NCI-H1105 (cell line): ENCODE results near the gene CENPVL1.
"Not testable (repeated sequence)": the region's sequence is repeated elsewhere in the genome, so short reads cannot be mapped to it uniquely, and the experiment has no call there.

Experiments used
- DNase-seq: peaks from one replicate; lab custom pipeline; 2025; lab: John Stamatoyannopoulos, UW

Gene CENPVL1

DNA sequence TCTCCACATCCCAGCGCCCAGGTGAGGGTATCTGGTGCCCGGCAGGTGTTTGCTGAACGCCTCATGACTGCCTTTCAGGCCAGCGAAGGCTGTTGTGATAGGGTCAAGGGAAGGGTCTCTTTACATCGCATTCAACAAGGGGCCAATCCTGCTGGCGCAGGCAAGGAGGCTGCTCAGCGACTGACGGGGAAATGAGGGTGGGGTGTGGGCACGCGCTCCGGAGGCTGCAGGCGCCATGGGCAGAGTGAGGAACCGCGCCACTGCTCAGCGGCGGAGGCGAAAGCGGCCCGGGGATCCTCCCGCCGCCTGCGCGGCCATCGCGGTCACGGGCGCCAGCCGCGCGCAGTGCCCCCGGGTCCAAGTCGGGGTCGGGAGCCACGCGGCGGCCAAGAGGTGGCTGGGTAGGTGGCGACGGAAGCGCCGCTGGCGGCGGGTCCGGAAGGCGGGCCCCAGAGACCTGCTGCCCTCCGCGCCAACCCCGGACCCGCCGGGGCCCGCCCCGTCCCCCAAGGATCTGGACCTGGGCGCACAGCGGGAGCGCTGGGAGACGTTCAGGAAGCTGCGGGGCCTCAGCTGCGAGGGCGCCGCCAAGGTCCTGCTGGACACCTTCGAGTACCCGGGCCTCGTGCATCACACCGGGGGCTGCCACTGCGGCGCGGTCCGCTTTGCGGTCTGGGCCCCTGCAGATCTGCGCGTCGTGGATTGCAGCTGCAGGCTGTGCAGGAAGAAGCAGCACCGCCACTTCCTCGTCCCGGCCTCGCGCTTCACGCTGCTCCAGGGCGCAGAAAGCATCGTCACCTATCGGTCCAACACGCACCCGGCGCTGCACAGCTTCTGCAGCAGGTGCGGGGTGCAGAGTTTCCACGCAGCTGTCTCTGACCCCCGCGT, at the start of gene CENPVL1:
Gene CENPVL1 (plus strand): TSS at position 236 of the 888 bp plus-strand sequence. CDS start 0 bp downstream, at position 236.
- not testable (repeated sequence) for DNase-seq

DNA sequence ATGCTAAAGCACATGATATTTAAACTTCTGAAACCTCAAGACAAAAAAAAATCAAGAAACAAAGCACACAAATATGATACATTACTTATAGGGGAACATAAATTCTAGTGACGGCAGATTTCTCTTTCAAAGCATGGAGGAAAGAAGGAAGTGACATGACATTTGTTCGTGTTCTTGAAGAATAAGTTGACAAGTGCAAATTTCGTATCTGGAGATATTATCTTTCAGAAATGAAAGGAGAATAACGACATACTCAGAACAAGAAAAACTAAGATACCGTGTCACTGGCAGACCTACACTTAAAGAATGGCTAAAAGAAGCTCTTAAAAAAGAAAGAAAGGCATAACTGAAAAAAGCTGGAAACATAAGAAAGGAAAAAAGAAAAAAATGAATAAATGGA, 44.3 kb upstream of the CENPVL1 start:
- no peak for DNase-seq

GRCh38 chrX:51679689-51680433, 30.5 kb upstream of the CENPVL1 start:
- not testable (repeated sequence) for DNase-seq

GRCh38 chrX:51681808-51682719, 28.2 kb upstream of the CENPVL1 start:
- not testable (repeated sequence) for DNase-seq

GRCh38 chrX:51682720-51683062, 27.6 kb upstream of the CENPVL1 start, which contains the start of gene CENPVL2:
Gene CENPVL2, minus strand, starts transcription at chrX:51682831. Its CDS starts 0 bp downstream, at chrX:51682831.
- DNase-seq, result not testable (repeated sequence)

GRCh38 chrX:51694254-51694653, 16.1 kb upstream of the CENPVL1 start:
- DNase-seq, result no peak

DNA sequence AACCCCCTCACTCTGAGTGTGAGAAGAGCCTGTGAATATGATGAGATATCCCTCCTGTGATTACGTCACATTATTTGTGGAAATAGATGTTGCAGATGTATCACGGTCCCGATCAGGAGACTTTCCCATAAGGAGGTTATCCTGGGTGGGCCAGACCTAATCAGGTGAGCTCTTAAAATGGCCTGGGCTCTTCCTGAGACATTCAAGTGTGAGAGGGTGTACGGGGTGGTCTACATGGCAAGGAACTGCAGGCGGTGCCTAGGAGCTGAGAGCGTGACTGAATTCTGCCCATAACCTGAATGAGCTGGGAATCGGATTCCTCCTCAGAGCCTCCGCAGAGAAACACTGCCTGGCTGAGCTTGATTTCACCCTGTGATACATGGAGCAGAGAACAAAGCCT, 12.9 kb upstream of the CENPVL1 start:
- DNase-seq, result no peak

- not testable (repeated sequence) for DNase-seq
These were observed 2.8 kb downstream of the CENPVL1 start for GRCh38 chrX:51712943-51713647.

DNA sequence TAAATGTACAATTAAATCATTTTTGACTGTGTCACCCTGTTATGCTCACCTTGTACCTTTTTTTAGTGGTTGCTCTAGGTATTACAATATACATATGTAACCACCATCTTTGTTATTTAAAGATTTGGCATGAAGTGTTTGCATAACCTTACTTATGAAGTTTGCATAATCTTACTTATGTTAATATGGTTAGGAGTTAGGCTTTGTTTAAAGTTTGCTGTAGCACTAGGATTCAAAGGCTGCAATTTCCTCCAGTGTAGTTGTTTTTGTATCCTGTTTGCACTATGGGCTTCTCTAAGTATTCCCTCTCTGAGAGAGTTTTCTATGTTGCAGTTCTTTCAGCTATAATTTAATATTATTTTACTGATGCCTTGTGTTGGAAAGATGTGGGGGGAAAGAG, 17.9 kb downstream of the CENPVL1 start:
- DNase-seq, result no peak

DNA sequence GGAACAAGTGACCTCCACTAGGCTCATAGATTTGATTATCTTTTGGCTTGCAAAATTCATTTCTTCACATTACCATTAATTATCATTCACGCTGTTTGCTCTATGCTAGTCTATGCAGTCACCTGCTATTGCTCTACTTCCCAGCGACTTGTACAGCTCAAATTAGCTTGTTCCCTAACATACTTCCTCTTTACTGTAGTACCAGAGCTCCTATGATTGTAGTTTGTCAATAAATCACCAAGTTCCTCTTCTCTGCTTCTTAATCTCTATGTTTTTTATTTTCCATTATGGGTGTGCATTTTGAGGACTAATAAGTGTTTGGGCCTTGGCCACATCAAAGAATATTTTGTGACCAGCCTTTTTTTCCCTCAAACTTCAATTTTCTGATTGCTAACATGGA, 26.8 kb downstream of the CENPVL1 start:
- no peak for DNase-seq

DNA sequence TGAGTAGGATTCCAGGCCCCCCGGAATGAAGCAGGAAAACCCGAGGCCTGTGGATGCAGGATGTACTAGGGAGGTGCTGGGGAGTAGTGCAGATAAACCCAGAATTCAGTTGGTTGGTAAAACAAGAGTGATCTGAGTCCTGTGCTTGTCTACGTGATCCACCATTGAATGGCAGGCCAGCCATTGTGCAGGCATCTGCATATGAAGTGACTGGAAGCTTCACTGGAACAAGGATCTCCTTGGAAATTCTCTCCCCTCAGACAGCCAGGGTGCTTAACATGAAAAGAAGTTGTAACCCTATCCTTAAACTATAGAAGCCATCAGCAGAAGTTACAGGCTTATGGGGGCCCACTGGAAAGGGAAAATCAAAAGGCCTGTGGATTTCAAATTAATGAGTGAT, 32.3 kb downstream of the CENPVL1 start:
- DNase-seq, result no peak

DNA sequence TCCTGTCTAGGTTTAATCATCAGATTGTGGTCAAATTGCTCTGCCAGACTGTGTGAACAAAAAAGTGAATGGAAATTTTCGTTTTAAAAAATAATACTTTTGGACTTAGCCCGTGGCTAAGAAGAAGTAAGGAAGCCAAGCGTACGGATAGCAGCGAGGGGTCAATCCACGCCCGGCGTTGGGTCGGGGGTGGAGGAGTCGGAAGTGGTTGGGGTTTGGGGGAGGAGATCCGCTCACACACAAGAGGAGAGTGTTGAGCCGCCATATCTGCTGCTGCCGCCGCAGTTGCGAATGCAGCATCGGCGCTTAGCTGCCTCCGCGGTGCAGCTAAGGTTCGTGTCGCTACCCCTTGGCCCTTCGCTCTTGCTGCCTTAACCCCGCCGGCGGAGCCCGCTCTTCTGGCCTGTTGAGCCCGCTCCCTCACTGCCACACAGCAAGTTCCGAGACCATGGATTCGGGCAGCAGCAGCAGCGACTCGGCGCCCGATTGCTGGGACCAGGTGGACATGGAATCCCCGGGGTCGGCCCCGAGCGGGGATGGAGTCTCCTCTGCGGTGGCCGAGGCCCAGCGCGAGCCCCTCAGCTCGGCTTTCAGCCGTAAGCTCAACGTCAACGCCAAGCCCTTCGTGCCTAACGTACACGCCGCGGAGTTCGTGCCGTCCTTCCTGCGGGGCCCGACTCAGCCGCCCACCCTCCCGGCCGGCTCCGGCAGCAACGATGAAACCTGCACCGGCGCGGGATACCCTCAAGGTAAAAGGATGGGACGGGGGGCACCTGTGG, 33.1 kb downstream of the CENPVL1 start, which contains the start of gene GSPT2:
Gene GSPT2 (plus strand): TSS at position 264 of the 779 bp plus-strand sequence. CDS start 185 bp downstream, at position 449.
- DNase-seq, result peak; percentile 36

DNA sequence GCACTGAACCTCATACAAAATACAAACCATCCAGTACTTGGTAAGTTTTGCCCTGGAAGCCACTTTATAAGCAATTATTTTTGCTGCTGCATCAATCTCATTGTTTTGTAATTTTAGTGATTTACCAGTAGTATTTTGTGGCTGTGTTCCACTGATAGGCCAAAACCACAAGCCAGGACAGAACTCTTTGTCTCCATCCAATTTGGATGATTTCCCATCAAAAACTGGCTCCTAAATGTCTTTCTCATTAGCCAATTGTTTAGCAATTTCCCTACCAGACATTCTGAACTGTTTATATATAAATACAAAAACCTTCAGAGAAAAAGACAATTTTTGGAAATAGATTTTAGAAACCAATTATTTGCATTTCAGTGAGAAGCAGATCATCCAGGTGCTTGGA, 37.4 kb downstream of the CENPVL1 start:
- no peak for DNase-seq

DNA sequence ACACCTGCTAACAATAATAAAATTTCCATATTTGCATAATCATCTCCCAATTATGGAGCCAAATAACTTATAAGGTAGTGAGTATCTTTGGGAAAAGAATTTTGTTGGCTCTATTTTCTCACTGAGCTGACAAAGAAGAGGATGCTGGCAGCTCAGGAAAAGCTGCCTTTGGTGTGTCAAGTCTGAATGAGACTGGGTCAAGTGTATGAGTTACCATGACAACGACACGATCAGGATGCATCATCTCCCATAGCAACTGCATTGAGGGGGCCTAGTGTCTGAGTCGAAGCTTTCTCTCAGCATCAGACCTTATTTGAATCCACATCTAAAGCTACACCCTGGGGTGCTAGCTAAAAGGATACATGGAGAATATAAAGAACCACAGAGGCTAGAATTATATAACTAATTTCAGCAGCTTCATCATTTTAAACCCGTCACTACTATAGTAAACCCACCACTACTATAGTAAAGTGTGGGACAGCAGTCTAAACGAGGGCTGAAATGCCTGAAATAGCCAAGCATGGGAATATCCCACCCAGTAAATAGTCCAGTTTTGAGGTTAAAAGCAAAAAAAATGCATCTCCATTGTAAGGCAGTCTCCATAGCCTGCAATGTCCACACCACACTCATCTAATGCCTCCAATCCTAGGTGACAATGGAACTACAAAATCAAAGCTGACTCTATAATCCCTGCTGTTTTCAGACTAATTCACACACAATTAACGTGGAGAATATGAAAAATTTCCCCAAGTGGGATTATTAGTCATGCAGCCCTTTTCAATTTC, 48.9 kb downstream of the CENPVL1 start:
- peak; percentile 24 for DNase-seq

DNA sequence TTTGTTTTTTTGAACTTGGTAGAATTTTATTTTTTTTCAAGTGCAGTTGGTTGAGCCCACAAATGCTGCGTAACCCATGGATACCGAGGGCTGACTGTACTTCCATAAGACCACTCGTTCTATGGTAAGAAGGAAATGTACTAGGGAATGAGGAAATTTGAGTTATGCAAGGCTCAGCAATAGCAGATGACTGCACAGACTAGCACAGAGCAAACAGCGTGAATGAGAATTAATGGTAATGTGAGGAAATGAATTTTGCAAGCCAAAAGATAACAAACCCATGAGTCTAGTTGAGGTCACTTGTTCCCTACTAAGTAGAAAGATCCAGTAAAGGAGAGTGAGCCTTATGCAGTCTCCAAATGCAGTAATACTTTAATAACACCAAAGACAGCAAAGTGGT, 50.3 kb downstream of the CENPVL1 start:
- DNase-seq, result no peak
